Hematopoietic multipotent progenitor cell (in vitro differentiated cells): ENCODE data around the gene CNTRL. TPM values are rescaled to one million over a fixed set of nuclear protein-coding genes. Genes with fewer than 3 reads are reported as not detected.
"Not testable (repeated sequence)": the region's sequence is repeated elsewhere in the genome, so short reads cannot be mapped to it uniquely, and the experiment has no call there.

Experiments
- DNase-seq, 3 donors: peaks; one replicate each; pipeline ENCODE4 v3.0.0-alpha.2; 2011 to 2015; ENCODE audit warnings: low read depth in 2 of 3, low spot score in 2 of 3
- total RNA-seq: library from RNA; depleted of rRNA; stranded (reverse); fragments of >200 nt; gene quantifications from one replicate; pipeline ENCODE4 v1.2.3, GENCODE V29; 2012

Gene CNTRL
- total RNA-seq, 1 donor: 30.7 TPM

DNA sequence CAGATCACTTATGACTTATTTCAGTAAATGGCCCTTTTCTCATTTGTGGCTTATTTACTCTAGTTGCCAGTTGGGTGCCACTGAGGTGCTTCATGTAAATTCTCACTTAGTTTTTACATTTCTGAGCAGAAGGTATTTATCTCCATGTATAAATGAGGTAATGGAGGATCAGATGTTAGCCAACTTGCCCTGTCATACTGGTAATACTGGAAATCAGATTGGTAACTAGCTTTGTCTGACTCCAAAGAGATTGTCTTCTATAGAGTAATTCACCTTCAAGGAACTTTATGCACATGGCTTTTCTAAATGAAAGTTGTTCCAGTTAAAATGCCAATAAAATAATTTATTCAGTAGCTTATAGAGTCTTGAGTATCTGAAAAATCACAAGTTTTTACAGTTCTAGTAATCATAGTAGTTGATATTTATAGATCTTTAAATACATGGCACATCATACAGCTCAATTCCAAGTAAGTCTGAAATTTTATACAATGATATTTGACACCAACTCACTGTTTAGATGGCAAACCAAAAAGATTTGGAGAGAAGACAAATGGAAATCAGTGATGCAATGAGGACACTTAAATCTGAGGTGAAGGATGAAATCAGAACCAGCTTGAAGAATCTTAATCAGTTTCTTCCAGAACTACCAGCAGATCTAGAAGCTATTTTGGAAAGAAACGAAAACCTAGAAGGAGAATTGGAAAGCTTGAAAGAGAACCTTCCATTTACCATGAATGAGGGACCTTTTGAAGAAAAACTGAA, 98.2 kb downstream of the CNTRL start:
- DNase-seq: no peak

DNA sequence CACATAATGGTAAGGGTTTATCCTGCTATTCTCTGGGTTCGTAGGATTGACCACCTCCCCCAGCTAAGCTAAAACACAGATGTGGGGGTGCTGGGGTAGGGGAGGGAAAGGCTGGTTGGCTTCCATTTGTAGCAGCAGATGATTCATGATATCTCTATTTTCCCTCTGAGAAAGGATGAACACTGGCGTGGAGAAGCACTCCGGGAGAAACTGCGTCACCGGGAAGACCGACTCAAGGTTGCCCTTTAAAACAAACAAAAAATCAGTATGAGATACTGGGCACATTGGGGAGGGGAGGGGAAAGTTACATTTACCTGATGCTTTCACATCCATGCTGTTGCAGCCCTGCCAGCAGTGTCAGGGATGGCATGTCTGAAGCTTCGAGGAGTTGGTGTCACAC, 98.7 kb downstream of the CNTRL start:
- no peak for DNase-seq

- DNase-seq: no peak
Measured at GRCh38 chr9:121178676-121179372, 104.1 kb downstream of the CNTRL start.

- DNase-seq: not testable (repeated sequence)
Measured at GRCh38 chr9:121179373-121179721, 104.6 kb downstream of the CNTRL start.

DNA sequence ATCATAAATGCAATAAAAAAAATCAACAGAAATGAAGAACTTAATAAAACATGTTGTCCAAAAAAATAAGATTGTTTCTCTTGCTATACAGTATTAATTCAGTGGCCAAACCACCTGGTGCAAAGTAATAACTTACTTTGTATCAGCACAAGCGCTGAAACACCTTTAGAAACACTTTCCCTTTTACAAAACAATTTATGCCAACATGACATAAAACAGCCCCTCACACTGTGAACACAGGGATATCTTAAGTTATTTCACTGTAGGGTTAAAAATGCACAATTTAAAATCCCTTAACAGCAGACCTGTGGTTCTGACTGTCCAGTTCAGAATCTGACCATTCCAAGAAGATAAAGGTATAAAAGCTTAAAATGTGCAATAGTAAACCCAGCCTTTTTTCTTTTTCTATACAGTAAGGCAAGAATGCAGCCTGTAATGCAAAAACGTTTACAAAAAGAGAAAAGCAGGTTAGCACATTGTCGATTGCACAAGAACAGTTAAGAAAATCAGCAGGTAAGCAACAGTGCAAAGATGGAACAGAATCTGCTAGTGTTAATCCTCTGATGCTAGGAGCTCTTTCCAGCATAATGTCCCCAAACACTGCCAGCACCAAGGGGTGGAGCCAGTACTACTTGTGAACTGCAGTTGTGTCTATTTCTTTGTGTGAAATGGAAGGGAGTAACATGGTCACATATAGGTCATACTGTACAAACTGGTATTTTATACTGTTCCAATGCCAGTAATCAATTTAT, 105.4 kb downstream of the CNTRL start:
- no peak for DNase-seq

- no peak for DNase-seq
Measured at GRCh38 chr9:121182101-121182836, 107.5 kb downstream of the CNTRL start.

DNA sequence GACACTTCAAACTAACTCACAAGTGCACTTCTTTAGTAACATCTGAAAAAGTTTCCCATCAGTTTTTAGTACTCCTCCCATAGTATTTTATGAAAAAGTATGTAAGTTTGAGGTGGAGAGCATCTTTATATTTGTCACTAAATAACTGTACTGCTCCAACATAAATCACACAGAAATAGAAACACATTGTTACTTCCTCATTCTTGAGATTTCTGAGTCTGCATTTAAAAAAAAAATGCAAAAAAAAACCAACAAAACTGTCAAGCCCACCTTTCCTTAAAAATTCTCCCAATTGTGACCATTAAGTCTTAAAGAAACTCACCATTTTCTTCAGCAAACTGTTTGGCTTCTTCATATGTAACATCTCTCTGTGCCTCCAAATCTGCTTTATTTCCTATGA, 108.2 kb downstream of the CNTRL start:
- peak in 1 of 3 donors; percentile 58 for DNase-seq

DNA sequence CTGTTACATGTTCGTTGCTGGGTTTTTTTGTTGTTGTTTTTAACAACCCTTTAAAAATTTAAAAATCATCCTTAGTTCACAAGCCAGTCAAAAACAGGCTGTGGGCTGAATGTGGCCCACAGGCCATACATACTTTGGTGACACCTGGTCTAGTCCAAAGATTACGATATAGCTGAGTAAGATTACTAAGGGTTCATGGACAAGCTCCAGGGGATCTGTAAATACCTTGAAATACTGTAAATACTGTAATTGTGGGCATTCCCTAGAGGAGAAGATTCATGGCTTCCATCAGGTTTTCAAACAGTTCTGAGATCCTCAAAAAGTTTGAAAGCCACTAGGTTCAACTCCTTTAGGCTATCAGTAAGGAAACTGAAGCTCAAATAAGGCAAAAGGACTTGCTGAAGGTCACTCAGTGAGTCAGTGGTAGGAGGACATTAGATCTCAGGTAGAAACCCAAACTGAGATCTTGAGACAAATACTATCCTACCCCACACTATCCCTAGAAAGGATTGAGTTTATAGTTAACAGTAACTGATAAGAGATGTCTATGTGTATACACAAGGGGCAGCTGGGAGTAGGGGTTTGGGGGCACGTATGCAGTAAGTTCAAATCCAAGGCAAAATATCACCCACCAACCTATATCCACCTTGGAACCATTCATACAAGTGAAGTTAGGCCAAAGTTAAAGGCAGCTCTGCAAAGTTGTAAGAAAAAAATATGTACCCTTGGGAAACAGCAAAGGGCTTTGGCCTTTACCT, 109.1 kb downstream of the CNTRL start:
- no peak for DNase-seq

- no peak for DNase-seq
Measured at GRCh38 chr9:121184463-121184862, 109.7 kb downstream of the CNTRL start.

DNA sequence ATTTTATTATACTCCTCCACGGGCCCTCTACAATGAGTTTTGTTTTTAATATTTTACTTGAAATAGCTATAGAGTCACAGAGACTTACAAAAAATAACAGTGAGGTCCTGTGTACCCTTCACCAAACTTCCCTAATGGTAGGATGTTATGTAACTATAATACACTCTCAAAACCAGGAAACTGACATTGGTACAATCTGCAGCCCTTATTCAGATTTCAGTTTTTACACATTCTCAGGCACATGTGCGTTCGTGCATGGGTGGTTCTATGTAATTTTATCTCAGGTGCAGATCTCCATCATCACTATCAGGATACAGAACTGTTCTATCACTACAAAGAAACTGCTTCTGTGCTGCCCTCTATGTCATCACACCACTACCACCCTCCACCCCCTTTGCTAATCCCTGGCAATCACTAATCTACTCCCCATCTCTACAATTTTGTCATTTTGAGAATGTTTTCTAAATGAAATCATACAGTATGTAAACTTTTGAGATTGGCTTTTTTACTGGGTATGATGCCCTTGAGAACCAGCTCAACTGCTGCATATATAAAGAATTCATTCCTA, 110.5 kb downstream of the CNTRL start:
- no peak for DNase-seq

- DNase-seq: no peak
Measured at GRCh38 chr9:121185774-121186403, 111.1 kb downstream of the CNTRL start.

- no peak for DNase-seq
Measured at GRCh38 chr9:121187636-121188305, 113.0 kb downstream of the CNTRL start.

DNA sequence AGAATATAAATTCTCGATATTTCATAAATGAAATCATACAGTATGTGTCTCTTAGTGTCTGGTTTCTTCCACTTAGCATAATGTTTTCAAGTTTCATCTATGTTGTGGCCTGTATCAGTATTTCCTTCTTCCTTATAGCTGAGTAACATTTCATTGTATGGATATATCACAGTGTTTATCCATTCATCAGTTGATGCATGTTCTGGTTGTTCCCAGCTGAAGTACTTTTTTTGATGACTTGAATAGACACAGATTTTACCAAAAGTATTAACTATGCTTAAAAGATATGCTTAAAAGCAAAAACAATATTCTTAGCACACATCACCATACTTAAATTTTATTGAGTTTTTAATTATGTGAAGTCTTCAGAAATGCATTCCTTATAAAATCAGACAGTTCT, 114.3 kb downstream of the CNTRL start:
- no peak for DNase-seq

DNA sequence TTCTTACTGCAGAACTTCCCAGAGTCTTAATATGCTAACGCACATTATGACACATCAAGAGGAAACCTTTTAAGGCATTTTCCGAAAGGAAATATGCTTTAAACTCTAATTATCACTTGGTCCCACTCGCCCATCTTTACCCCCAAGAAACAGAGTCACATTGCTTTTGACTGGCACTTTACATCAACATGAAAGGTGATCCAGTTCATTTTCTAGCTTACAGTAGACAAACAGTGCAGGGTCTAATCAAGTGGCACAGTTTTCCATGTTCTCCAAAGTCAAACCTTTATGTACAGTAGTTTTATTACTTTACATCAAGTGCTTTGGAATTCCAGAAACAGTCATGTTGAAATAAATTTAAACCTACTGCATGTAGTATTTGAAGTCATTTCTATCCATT, 114.9 kb downstream of the CNTRL start:
- no peak for DNase-seq

DNA sequence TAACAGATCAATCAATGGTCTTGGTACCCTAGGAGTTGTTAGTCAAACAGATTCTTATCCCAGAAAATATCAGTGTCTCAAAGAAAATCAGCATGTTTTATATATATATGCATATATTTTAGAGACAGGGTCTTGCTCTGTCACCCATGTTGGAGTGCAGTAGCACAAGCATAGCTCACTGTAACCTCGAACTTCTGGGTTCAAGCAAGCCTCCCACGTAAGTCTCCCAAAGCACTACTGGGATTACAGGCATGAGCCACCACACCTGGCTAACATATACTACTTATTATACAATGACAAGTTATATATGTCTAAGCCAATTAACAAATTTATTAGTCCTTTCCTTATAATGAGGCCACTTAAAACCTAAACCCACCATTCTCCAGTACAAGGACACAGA, 116.5 kb downstream of the CNTRL start:
- DNase-seq: no peak

DNA sequence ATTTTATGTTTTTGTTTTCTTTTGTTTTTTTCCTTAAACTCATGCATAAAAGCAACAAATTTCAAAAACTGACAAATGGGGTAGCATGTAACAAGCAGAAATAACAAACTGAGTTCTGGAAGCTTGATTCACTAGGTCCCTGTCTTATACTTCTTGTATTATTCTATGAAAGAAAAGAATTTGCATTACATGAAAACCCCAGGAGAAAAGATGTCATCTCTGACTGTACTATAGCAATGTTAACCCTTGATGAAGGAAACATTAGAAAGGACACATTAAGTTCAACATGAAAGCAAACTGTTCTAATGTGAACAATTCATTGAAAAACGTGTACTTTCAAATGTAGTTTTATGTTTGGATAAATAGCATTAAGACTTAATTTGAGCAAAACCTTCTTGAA, 117.8 kb downstream of the CNTRL start:
- no peak for DNase-seq

GRCh38 chr9:121192959-121193640, 118.3 kb downstream of the CNTRL start:
- no peak for DNase-seq

DNA sequence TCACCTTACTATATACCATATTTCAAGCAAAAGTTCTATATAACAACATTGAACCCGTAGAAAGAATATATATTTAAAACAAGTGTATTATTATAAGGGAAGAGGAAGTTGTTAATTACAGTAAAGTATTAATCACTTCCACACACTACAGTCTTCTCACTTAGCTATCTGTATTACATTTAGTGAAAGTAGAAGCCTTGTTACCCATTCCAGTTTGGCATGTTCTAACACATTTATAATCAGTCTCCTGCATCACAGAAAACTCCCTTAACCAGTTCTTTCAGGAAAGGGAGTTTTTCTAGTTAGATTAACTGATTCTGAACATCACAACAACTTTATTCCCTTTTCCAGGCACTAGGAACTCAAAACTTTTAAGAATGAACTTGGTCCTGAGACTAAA, 120.0 kb downstream of the CNTRL start:
- no peak for DNase-seq
